HG02588 (cell line): Measurements from ENCODE around the gene MUS81.
"Not testable (repeated sequence)": the region's sequence is repeated elsewhere in the genome, so short reads cannot be mapped to it uniquely, and the experiment has no call there.

Experiments used
- ATAC-seq: cut with Tn5 transposase; IDR thresholded peaks from one replicate; pipeline ENCODE4 v1.9.1; 2021; ENCODE audit warnings: mild to moderate bottlenecking, moderate library complexity; ENCODE audit not compliant: unreplicated experiment

The MUS81 gene, protein sequence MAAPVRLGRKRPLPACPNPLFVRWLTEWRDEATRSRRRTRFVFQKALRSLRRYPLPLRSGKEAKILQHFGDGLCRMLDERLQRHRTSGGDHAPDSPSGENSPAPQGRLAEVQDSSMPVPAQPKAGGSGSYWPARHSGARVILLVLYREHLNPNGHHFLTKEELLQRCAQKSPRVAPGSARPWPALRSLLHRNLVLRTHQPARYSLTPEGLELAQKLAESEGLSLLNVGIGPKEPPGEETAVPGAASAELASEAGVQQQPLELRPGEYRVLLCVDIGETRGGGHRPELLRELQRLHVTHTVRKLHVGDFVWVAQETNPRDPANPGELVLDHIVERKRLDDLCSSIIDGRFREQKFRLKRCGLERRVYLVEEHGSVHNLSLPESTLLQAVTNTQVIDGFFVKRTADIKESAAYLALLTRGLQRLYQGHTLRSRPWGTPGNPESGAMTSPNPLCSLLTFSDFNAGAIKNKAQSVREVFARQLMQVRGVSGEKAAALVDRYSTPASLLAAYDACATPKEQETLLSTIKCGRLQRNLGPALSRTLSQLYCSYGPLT

DNA sequence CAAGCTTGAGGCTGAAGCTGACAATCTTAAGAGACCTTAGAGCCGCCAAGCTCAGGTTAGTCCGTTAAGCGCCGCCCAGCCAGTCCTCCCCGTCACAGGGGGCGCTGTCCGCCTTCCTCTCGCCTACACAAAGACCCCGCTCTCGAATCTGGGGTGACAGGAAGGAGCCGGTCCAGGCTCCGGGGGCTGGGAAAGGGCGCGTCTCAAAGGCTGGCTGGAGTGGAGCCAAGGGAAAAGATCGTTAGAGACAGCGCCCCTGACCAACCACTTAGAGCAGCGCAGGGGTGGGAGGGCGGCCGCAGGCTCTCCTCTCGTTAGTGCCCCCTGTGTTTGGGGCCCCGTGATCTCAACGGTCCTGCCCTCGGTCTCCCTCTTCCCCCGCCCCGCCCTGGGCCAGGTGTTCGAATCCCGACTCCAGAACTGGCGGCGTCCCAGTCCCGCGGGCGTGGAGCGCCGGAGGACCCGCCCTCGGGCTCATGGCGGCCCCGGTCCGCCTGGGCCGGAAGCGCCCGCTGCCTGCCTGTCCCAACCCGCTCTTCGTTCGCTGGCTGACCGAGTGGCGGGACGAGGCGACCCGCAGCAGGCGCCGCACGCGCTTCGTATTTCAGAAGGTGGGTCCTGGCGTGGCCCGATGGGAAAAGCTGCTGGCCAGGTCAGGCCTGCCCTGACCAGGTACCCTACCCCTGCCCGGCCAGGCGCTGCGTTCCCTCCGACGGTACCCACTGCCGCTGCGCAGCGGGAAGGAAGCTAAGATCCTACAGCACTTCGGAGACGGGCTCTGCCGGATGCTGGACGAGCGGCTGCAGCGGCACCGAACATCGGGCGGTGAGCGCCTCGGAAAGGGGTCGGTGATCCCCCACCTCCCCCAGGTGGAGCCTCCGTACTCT lies at the start of gene MUS81:
Gene MUS81 (plus strand): TSS at position 156 of the 887 bp plus-strand sequence. CDS start 321 bp downstream, at position 477.
- peak; percentile 25 for ATAC-seq

DNA sequence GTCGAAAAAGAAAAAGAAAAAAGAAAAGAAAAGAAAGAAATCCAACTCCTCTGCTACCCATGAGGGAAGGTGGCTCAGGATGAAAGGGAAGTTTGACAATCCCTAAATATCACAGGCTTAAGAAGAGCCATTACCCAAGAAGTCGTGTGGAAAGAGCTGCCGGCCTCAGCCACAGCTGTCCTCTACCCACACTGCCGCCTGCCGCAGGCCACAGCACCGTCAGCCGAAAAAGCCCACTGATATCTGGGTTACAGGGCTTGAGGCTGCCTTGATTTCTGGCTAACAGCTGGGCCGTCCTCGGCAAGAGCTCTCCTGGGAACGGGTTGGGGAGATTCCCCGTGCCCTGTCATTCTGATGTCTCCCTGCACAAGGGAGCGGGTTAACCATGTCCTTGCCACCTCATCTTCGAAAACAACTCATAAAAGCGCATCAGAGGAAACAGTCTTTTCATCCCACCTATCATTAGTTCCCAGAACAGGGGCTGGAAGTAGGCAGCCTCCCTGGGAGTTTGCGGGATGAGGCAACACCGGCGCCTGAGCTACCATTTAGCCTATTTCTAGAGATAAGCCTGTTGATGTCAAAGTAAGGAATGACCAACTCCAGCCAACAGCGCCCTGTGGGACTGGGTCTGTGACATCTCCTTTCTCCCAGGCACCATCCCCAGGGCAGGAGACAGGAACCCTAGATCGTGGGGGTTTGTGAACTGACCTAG lies 48.3 kb upstream of the MUS81 start:
- ATAC-seq: no peak

DNA sequence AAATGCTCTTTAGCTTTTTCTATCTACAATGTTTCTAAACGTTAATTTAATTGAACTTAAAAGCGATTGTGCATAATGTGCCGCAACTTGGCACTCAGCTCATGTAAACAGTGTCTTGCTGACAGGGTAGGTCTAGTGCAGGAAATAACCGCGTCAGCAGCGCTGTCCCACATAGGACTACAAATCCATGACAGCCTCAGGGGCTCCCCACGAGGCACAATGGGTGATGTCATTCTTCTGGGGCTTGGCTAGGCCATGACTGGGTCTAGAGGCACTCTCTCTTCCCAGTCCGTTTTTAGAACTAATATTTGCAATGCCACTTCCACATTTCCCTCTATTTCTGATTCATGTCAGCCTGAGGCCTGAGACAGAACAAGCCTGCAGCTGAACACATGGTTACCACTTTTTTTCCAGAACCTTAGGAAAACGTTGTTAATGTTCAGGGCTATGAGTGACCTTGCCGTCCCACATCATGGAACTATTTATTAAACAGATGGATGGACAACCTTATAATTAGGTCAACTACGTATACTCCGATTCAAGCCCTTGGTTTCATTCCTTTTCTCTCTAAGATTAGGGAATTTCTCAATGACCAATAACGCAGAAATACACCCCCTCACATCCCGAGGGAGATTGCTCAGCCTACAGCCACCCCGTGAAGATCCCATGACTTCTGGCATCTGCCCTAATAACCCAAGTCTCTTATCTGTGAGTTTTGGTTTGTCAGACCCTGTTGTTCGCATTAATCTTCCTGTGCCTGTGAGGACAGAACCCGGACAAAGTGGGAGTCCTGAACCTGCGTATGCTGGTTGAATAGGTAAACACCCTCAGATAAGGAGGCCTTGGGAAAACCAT lies 45.9 kb upstream of the MUS81 start:
- ATAC-seq: no peak

DNA sequence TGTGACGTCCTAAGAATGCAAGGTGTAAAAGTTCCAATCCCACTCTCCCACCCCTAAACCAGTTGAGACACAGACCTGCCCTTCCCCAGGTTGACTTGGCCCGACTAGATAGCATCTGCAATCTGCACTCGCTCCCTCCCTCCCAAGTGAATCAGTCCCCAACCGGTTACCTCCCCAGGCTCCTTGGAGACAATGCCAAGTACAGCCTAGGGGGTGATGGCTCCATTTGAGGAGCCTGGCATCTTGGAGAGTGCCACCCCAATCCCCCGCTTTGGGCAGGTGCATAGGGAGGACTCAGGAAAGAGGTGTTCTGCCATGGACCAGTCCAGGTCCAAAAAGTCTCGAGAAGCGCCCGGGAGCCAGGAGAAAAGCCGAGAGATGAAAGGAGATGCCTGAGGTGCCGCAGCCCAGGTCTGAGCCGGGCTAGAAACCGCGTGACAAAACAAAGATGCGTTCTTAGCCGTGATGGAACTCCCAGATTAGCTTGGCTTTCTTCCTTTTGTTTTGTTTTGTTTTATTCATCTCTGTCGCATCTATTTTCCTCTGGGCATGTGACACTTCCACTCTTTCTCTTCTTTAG lies 45.2 kb upstream of the MUS81 start:
- no peak for ATAC-seq

DNA sequence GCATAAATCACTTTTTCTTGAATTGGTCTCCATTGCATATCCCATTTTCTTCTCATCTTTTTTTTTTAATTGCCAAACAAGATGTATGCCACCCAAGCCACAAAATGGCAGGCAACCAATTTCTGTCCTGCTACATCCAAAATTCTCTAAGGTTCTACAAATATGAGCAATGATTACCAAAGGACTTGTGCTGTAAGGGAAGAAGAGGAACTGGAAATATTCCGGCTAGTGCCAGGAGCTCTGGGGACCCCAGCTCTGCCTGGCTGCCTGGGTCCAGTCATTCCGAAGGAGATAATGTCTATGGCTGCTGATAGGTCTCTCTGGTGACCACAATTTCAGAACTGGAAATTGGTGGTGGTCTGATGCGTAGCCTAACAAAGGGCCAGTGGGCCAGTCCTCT lies 43.5 kb upstream of the MUS81 start:
- ATAC-seq: no peak

DNA sequence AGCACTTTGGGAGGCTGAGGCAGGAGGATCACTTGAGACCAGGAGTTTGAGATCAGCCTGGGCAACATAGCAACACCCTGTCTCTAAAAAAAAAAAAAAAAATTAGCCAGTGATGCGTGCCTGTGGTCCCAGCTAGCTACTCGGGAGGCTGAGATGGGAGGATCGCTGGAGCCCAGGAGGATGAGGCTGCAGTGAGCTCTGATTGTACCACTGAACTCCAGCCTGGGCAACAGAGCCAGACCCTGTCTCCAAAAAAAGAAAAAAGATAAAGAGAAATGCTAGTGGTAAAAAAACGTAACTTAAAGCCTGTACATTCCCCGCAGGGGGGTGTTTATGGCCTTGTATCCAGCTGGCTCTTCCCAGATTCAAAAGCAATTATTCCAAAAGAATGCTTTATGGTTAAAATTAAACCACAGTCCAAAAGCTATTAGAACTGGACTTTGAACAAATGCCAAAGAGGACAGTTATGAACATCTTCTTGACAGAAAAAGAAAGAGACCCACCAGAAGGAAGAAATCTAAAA lies 42.9 kb upstream of the MUS81 start:
- no peak for ATAC-seq

DNA sequence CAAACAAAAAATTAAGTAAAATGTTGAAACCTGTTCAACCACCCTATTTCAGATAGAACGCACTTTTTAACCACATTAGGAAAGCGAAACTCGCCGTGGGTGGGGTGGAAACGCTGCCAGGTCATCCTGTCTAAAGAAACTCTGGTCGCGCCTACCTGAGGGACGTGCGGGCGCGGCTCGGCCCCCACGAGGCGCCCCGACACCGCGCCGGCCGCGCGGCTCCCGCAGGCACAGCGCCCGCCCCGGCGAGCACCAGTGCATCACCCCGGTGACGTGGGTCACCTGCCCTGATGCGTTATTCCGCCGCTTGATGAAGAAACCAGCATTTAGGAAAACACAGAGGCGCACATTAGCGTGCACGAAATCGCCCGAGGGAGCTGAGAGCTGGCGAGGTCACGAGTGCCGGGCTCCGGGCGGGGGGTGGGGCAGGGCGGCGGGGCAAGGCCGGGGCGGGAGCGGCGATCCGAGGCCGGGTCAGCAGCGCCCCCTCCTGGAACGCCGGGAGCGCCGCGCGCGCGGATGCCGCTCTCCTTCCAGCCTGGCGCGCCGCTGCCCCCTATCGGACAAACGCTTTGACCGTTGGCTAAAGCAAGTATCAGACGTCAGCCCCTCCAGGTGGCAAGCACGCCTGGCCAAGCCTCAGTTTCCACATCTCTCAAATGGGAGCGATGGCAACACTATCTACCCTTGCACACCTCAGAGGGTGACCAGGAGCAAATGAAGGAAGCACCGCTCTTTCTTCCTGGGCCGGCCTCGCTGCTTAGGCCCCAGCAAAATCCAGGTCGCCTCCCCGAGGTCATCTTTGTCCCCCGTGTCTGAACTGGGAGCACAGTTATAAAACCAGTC lies 42.2 kb upstream of the MUS81 start:
- peak; percentile 73 for ATAC-seq

DNA sequence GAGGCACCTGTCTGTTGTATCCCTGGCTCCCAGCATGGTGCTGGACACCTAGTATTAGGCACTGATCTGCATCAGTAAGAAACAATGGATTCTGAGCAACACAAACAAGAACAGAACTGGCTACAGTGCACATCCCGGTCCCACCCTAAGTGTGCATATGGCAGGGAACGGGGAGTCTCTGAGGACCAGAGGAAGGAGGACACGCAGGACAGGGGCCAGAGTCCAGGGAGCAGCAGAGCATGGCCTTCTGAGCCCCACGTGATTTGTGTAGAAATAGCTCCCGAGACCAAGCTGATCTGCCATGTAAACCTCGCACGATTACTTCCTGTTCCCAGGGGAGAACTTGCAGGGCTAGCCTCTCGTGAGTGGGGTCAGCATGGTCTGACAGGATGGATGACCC lies 39.1 kb upstream of the MUS81 start:
- ATAC-seq: no peak

DNA sequence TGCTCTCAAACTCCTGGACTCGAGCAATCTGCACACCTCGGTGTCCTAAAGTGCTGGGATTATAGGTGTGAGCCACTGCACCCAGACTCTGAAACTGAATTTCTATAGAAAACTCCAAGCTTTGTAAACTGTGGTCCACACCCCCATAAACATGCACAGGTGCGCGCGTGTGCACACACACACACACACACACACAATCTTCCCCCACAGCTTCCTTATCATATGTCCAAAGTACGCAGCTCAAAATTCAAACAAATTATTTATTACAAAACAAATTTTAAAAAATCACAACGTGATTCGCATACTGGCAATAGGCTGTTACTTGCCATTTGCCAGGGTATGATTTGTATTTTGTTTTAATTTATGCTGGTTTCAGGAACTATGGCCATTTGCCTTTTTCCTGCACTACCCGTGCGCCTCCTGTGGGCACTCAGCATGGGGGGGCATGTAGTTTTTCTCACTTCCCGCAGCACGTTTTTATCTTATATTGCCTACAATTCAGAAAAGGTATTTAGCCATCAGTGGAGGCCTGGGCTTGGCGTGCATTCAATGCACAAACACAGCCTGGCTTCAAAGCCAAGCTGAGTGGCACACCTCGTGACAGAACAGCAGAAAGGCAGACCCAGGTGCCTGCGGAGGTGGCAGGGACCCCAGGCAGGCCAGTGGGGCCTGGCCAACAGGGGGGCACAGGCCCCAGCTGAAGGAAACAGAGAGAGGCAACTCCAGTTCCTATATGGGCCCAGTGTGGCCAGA lies 37.3 kb upstream of the MUS81 start:
- no peak for ATAC-seq

DNA sequence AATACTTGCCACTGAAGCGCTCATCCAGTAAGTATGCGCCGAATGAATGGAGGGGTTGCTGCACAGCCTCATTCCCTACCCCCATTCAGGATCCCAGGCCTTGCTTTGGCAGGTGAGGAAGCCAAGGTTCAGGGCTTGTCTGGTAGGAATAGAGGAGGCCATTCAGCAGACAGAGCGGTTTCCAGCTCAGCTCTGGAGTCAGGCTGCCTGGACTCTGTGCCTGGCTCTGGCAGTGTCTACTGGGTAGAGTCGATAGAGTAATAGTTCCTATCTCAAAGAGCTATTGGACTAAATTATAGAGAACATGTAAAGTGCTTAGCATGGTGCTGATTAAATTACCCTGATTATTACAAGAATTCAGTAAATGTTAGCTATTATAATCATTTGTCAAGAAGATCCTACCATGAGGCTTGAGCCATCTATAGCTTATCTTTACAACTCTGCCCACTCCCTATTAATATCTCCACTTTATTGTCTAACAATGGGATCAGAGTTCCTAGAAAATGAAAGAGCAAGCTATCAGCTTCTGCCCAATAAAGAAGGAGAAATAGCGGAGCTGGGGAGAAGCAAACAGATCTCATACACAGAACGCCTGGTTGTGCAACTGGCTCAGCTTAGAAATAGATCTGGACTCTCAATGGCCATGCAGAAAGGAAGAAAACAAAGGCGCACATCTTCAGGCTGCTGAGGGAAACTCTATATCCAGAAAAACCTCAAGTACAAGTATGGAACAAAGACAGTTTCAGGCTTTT lies 33.1 kb upstream of the MUS81 start:
- ATAC-seq: no peak

DNA sequence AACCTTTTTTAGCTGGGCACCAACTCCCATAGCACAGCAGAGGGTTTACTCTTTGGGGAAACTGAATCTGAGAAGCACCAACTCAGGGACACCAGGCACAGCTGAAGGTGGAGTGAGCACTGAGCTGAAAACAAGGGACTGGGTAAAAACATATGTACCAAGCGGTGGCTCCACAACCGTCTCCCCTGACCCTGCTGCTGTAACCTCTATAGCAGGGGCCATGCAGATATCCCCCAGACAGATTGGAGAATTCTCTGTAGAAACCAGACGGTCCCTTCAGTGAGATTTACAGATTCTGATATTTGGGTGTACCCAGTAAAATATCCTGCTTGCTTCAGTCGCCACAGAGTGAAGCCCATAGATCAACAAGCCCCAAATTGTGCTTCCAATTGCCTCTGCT lies 30.8 kb upstream of the MUS81 start:
- no peak for ATAC-seq

DNA sequence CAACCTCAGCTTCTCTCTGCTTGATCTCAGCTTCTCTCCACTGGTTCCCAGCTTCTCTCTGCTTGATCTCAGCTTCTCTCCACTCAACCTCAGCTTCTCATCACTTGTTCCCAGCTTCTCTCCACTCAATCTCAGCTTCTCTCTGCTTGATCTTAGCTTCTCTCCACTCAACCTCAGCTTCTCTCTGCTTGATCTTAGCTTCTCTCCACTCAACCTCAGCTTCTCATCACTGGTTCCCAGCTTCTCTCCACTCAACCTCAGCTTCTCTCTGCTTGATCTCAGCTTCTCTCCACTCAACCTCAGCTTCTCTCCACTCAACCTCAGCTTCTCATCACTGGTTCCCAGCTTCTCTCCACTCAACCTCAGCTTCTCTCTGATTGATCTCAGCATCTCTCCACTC lies 28.0 kb upstream of the MUS81 start:
- ATAC-seq: not testable (repeated sequence)

DNA sequence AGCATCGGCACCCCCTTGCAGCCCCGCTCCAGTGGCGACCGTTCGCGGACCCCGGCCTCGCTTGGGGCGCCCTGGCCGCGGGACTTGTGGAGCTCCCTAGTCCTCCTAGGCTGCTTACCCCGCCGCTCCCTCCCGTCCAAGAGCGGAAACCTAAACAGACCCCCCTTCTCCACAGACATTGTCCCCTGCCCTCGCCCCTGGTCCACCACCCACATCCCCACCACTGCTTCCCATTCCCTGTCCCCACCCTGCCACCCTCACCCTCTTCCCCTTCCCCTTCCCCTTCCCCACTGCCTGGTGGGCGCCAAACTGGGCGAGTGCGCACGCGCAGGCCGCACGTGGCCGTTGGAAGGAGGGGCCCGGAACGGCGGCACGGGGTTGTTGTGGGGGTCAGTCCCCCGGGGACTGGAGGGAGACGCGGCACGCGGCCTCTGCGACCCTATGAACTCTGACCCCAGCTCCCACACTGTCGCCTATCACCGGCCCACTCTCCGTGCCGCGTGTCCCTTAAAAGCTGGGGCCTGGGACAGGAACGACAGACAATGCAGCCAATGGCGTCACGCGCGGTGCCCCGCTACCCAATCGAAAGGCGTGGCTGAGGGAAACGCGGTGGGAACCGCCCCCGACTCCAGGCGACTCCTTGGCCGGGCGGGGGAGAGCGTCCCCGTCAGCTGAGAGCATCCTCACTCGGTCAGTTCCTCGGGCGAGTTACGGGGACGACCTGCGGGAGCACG lies 26.8 kb upstream of the MUS81 start, which contains the start of gene SNX32:
Gene SNX32 (plus strand): TSS at position 667 of the 734 bp plus-strand sequence. CDS start 103 bp downstream, outside the sequence.
- ATAC-seq: peak; percentile 93

DNA sequence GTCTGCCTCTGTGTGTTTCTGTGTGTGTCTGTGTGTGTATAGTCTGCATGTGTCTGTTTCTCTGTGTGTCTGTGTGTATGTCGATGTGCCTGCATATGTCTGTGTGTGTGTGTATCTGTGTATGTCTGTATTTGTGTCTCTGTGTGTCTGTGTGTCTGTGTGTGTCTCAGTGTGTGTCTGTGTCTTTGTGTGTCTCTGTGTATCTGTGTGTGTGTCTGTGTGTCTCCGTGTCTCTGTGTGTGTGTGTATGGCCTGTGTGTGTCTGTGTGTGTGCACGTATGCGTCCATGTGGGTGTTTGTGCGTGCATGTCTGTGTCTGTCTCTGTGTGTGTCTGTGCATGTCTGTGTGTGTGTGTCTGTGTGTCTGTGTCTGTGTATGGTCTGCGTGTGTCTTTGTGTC lies 26.0 kb upstream of the MUS81 start:
- ATAC-seq: no peak

DNA sequence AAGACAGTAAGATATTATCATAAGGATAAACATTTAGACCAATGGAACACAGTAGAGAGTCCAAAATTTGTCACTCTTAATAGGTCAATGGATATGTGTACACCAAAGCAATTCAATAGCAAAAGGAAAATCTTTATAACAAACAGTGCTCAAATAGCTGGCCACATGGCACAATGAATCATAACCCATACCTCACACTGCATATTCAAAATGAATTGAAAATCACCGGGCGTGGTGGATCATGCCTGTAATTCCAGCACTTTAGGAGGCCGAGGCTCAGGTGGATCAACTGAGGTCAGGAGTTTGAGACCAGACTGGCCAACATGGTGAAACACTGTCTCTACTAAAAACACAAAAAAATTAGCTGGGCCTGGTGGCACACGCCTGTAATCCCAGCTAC lies 18.1 kb upstream of the MUS81 start:
- no peak for ATAC-seq

DNA sequence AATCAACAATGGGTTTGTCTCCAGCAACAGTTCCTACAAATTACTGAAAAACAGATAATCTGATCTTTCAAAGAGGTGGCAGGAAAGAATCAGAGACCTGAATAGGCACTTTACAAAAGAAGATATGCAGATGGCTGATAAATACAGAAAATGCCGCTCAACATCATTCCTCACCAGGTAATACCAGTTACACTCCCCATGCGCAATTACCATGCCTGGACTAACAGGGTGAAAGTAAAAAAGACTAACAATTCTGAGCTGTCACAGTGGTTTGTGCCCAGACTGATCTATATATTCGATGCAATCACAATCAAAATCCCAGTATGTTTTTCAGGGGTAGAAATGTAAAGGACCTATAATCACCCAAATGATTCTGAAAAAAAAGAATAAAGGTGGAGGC lies 16.4 kb upstream of the MUS81 start:
- no peak for ATAC-seq
